Ovary (tissue), 3 donors: ENCODE measurements around the gene SYNDIG1.

Experiments
- POLR2A ChIP-seq: fragments of 450-650 bp; IDR thresholded peaks from one replicate; pipeline ENCODE4 v1.6.1; 2017; ENCODE audit warnings: antibody characterized with exemption, mild to moderate bottlenecking, moderate library complexity
- TF ChIP-seq, protein P1 (sequence below), 3 donors: fragments of 450-650 bp in 2 of 3; fragments of 200-600 bp in 1 of 3; IDR thresholded peaks; one replicate each; pipeline versions ENCODE4 v1.5.1 to v1.8.0; 2016 to 2022; ENCODE audit warnings: antibody characterized with exemption in 3 of 3, mild to moderate bottlenecking in 1 of 3
- donor health status: DM: no; HTN: no; CAD: no.

GRCh38 chr20:24468401-24469115 lies 871 bp upstream of the SYNDIG1 start:
- no peak for TF ChIP-seq POLR2A
- TF ChIP-seq, protein P1, sequence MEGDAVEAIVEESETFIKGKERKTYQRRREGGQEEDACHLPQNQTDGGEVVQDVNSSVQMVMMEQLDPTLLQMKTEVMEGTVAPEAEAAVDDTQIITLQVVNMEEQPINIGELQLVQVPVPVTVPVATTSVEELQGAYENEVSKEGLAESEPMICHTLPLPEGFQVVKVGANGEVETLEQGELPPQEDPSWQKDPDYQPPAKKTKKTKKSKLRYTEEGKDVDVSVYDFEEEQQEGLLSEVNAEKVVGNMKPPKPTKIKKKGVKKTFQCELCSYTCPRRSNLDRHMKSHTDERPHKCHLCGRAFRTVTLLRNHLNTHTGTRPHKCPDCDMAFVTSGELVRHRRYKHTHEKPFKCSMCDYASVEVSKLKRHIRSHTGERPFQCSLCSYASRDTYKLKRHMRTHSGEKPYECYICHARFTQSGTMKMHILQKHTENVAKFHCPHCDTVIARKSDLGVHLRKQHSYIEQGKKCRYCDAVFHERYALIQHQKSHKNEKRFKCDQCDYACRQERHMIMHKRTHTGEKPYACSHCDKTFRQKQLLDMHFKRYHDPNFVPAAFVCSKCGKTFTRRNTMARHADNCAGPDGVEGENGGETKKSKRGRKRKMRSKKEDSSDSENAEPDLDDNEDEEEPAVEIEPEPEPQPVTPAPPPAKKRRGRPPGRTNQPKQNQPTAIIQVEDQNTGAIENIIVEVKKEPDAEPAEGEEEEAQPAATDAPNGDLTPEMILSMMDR (IDR thresholded peaks at IDR 0.05) = no peak
